ENCODE results near the gene ZFAND2A. TPM values are rescaled to one million over a fixed set of nuclear protein-coding genes. Genes with fewer than 3 reads are reported as not detected.

The ZFAND2A gene
- total and polyA plus RNA-seq, 2 of the 8 experiments (the other 6 are each of a cell fraction or from before 2014, with no cell fraction given), result 16.6 to 20.3 TPM

- FAIRE-seq, result no peak
- TF ChIP-seq KDM4A (IDR thresholded peaks at IDR 0.05; ENCODE audit: low read depth, low read length, severe bottlenecking), result no peak
These were observed 53.8 kb downstream of the ZFAND2A start for GRCh38 chr7:1106063-1106792.

More at GRCh38 chr7:1106063-1106792, 53.8 kb downstream of the ZFAND2A start:
- H2BK5ac ChIP-seq (ENCODE audit: low read depth, low read length), result no peak overlapping the region
- no peak overlapping the region for H4K5ac ChIP-seq (ENCODE audit: insufficient read length, low read depth, low read length)
- H3K23me2 ChIP-seq (ENCODE audit: low read depth, low read length), result no peaks in the 10 kb centered on the region
- no peak overlapping the region for H2AFZ ChIP-seq (ENCODE audit: low read length)
- H3K56ac ChIP-seq (replicated peaks; ENCODE audit: insufficient read length, low read depth, low read length), result no peak overlapping the region
- H4K8ac ChIP-seq (ENCODE audit: extremely low read depth, insufficient read depth, low read length), result peak overlapping the region; percentile 65; the same call in 1 of the 2 replicates
- H3K4me1 ChIP-seq (replicated peaks in 1 of 4; ENCODE audit: control insufficient read depth in 3 of 4, insufficient read depth in 4 of 4, low read length in 3 of 4), result no peaks in the 10 kb centered on the region
- H2BK15ac ChIP-seq (ENCODE audit: low read length), result no peak overlapping the region
- H3K4me3 ChIP-seq (ENCODE audit: extremely low read depth in 1 of 4, insufficient read depth in 2 of 4, low read depth in 3 of 4, low read length in 4 of 4), result no peak overlapping the region
- ChIA-PET POLR2A (ENCODE audit: partially characterized antibody) (no interaction called here), CTCF (ENCODE audit: partially characterized antibody) (interaction anchor here (0.5 to 1.9 kb wide), 8 partner anchors 17 to 427 kb away, joined by 3 to 10 read pairs (median 4); no protein-coding TSS in a partner anchor)
- H2AK5ac ChIP-seq (ENCODE audit: low read depth, low read length), result 0 out of 2 replicates have a peak overlapping the region, but pooled peaks have one; percentile 8
- no peak overlapping the region for H3K18ac ChIP-seq (ENCODE audit: extremely low read depth, low read length)
- no peak overlapping the region for H3K9ac ChIP-seq (replicated peaks in 1 of 4; ENCODE audit: extremely low read depth in 1 of 4, low read depth in 3 of 4, low read length in 3 of 4)
- no peaks in the 10 kb centered on the region for H3K27me3 ChIP-seq (replicated peaks in 1 of 4; ENCODE audit: control insufficient read depth in 3 of 4, extremely low read depth in 1 of 4, insufficient read depth in 3 of 4, low read length in 3 of 4)
- no peak overlapping the region for H3K4ac ChIP-seq (replicated peaks; ENCODE audit: insufficient read length, low read depth, low read length)
- no peak overlapping the region for H3K4me2 ChIP-seq (ENCODE audit: insufficient read depth in 1 of 2, low read depth in 2 of 2, low read length in 2 of 2)
- peaks cover 0 to 15% of the 10 kb centered on the region in 2 experiments; a peak in 1 of 4 replicates for H3K79me2 ChIP-seq (ENCODE audit: control insufficient read depth in 1 of 2, insufficient read depth in 2 of 2, low read length in 2 of 2)
- H3K23ac ChIP-seq (ENCODE audit: insufficient read length), result no peak overlapping the region
- WGBS, 2 experiments (ENCODE audit: extremely low coverage in 1 of 2, insufficient coverage in 1 of 2, insufficient read length in 1 of 2, insufficient replicate concordance in 2 of 2, low coverage in 1 of 2, low lambda C conversion rate in 2 of 2, missing lambda C conversion rate in 1 of 2), result 89% methylated on average over 26 of the region's 27 CpGs; no CpG with 5 or more reads in 1 of the 2 experiments
- H2BK120ac ChIP-seq (replicated peaks; ENCODE audit: low read depth, low read length), result no peak overlapping the region
- no peak overlapping the region for H4K91ac ChIP-seq (replicated peaks; ENCODE audit: insufficient read length, low read length)
- peaks cover 17% of the 10 kb centered on the region for H3K79me1 ChIP-seq (ENCODE audit: low read depth, low read length)
- no peak overlapping the region for H2BK20ac ChIP-seq (ENCODE audit: low read length)
- H3K36me3 ChIP-seq (ENCODE audit: control insufficient read depth in 2 of 4, insufficient read depth in 4 of 4, low read length in 3 of 4), result no peaks in the 10 kb centered on the region
- no peak for DNase-seq (ENCODE audit: low read depth in 1 of 2, low spot score in 2 of 2)
- no peak overlapping the region for H3K27ac ChIP-seq (ENCODE audit: low read depth, low read length)
- H3K9me3 ChIP-seq (ENCODE audit: insufficient read depth in 2 of 2, low read depth in 1 of 2, low read length in 1 of 2), result no peaks in the 10 kb centered on the region
- no peak overlapping the region for H2BK12ac ChIP-seq (ENCODE audit: low read depth, low read length)
- no peak overlapping the region for H3K14ac ChIP-seq (ENCODE audit: insufficient read length)
- peaks cover 0 to 13% of the 10 kb centered on the region in 2 experiments for H4K20me1 ChIP-seq (replicated peaks in 1 of 2; ENCODE audit: control insufficient read depth in 1 of 2, insufficient read depth in 2 of 2, low read length in 2 of 2)
